ENCODE data around the gene MTMR12.
"Not testable (repeated sequence)": the region's sequence is repeated elsewhere in the genome, so short reads cannot be mapped to it uniquely, and the experiment has no call there.

Gene MTMR12

GRCh38 chr5:32315221-32316014 is 2.7 kb upstream of the MTMR12 start:
- no peak for DNase-seq
- H3K27me3 Mint-ChIP-seq, result no peaks in the 10 kb centered on the region
- H3K4me1 Mint-ChIP-seq (ENCODE audit: low read depth), result peaks cover 12% of the 10 kb centered on the region
- no peaks in the 10 kb centered on the region for H3K9me3 Mint-ChIP-seq
- H3K27ac Mint-ChIP-seq, result no peak overlapping the region
- peaks cover 13% of the 10 kb centered on the region for H3K36me3 Mint-ChIP-seq (ENCODE audit: low read depth)
- no peak overlapping the region for H3K4me3 Mint-ChIP-seq

DNA sequence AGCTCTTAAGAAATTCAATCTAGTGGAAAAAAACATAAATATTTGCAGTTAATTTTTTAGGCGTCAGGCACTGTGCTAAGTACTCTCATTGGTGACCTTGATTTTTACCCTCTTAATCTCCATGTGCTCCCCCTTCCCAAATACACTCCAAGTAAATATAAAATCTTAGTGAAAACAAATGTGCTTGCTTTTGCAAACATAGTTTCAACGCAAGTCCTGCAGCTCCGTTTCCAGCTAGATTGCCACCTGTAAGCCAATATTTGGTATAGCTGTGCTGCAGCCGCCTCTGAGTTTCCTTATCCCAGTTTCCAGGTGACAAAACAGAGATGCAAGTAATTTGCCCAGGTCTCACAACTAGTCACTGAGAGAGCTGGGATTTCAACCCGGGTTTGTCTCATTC is 1.9 kb upstream of the MTMR12 start:
- Mint-ChIP-seq H3K27ac (no peak overlapping the region), H3K27me3 (no peaks in the 10 kb centered on the region), H3K4me3 (peak overlapping the region; percentile 57), H3K36me3 (ENCODE audit: low read depth) (peaks cover 17% of the 10 kb centered on the region), H3K9me3 (no peaks in the 10 kb centered on the region), H3K4me1 (ENCODE audit: low read depth) (peaks cover 18% of the 10 kb centered on the region)
- DNase-seq, result no peak

DNA sequence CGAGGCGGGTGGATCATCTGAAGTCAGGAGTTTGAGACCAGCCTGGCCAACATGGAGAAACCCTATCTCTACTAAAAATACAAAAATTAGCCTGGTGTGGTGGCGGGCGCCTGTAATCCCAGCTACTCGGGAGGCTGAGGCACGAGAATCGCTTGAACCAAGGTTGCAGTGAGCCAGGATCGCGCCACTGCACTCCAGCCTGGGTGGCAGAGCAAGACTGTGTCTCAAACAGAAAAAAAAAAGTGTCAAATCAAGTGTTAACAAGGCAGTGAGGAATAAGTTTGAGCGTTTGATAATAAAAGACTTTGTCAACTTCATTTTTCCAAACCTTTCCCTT is 1.4 kb upstream of the MTMR12 start:
- DNase-seq, H3K9me3 Mint-ChIP-seq, H3K27ac Mint-ChIP-seq, H3K27me3 Mint-ChIP-seq: not testable (repeated sequence)
- Mint-ChIP-seq H3K4me3 (peak overlapping the region; percentile 57), H3K36me3 (ENCODE audit: low read depth) (peaks cover 22% of the 10 kb centered on the region), H3K4me1 (ENCODE audit: low read depth) (peaks cover 23% of the 10 kb centered on the region)

DNA sequence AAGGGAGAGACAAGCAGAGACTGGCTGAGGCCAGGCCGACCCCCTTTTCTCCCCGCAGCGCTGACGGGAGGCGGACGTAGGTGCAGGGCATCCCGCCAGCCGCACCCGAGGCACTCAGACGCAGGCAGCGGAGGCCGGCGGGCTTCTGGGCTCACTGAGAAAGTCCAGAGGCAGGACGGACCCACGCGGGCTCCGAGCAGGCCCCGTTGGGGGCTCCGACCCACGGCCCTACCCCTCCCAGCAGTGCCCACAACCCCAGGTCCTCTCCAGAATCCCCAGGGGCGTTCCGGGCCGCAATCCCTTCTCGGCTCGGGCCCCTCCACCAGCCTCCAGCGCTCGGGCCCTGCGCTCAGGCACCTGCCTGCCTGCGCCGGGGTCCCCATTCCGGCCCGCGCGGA is 543 bp downstream of the MTMR12 start:
- peaks cover 37% of the 10 kb centered on the region for H3K4me1 Mint-ChIP-seq (ENCODE audit: low read depth)
- H3K27me3 Mint-ChIP-seq, result no peaks in the 10 kb centered on the region
- peaks cover 33% of the 10 kb centered on the region for H3K36me3 Mint-ChIP-seq (ENCODE audit: low read depth)
- no peak for DNase-seq
- H3K9me3 Mint-ChIP-seq, result no peaks in the 10 kb centered on the region
- H3K4me3 Mint-ChIP-seq, result peak overlapping the region; percentile 84
- H3K27ac Mint-ChIP-seq, result peak overlapping the region; percentile 73

DNA sequence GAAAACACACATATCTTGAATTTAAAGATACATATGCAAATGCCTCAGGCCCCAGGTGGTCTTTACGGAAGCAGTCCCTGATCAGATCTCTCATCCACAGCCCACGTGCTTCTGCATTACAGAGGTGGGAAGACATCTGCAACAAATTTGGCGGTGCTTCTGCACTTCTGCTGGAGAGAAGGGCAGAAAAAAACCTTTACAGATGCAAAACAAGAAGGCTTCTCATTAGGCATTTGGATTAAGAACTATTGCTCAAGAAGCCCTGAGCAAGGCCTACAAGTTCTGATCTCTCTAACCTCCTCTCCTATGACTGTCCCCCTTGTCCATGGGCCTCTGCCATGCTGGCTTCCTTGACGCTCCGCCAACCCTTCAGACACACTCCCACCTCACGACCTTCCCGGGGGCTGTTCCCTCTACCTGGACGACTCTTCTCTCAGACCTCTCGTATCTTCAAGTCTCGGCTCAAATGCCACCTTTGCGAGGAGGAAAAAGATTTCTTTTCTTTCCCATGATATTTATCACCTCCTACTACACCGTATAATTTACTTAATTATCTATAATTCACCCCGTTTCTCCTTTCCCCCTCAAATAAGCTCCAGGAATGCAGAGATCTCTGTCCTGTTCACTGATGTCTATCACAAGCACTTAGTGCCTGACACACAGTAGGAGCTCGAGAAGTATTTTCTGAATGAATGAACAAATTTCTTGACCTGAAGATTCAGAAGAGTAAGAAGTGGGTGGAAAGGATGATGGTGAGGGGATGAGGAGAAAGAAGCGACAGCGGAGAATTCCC is 1.1 kb downstream of the MTMR12 start:
- DNase-seq, result no peak
- H3K27me3 Mint-ChIP-seq, result no peaks in the 10 kb centered on the region
- no peaks in the 10 kb centered on the region for H3K9me3 Mint-ChIP-seq
- peak overlapping the region; percentile 73 for H3K27ac Mint-ChIP-seq
- H3K4me1 Mint-ChIP-seq (ENCODE audit: low read depth), result peaks cover 41% of the 10 kb centered on the region
- peaks cover 36% of the 10 kb centered on the region for H3K36me3 Mint-ChIP-seq (ENCODE audit: low read depth)
- peak overlapping the region; percentile 84 for H3K4me3 Mint-ChIP-seq

GRCh38 chr5:32309761-32310160 is 3.0 kb downstream of the MTMR12 start:
- Mint-ChIP-seq H3K4me3 (no peak overlapping the region), H3K36me3 (ENCODE audit: low read depth) (peaks cover 39% of the 10 kb centered on the region), H3K9me3 (no peaks in the 10 kb centered on the region), H3K27ac (no peak overlapping the region), H3K4me1 (ENCODE audit: low read depth) (peaks cover 54% of the 10 kb centered on the region), H3K27me3 (no peaks in the 10 kb centered on the region)
- no peak for DNase-seq

GRCh38 chr5:32308946-32309345 is 3.8 kb downstream of the MTMR12 start:
- peaks cover 41% of the 10 kb centered on the region for H3K36me3 Mint-ChIP-seq (ENCODE audit: low read depth)
- no peaks in the 10 kb centered on the region for H3K27me3 Mint-ChIP-seq
- no peak for DNase-seq
- peaks cover 62% of the 10 kb centered on the region for H3K4me1 Mint-ChIP-seq (ENCODE audit: low read depth)
- no peak overlapping the region for H3K27ac Mint-ChIP-seq
- no peak overlapping the region for H3K4me3 Mint-ChIP-seq
- no peaks in the 10 kb centered on the region for H3K9me3 Mint-ChIP-seq

DNA sequence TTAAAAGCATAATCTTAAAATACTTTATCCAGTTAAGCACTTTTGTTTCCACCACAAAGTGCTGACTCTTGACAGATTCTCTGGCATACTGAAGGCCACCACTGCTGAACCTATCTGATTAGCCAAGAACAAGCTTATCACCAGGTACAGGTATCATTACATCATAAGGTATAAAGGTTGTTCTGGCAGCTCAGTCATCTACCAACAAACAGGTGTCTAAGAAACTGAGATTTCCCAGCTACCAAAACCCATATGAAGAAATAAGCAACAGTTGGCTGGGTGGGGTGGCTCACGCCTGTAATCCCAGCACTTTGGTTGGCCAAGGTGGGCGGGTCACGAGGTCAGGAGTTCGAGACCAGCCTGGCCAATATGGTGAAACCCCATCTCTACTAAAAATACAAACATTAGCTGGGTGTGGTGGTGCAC is 5.0 kb downstream of the MTMR12 start:
- Mint-ChIP-seq H3K4me3 (no peak overlapping the region), H3K4me1 (ENCODE audit: low read depth) (peaks cover 74% of the 10 kb centered on the region), H3K27me3 (no peaks in the 10 kb centered on the region), H3K36me3 (ENCODE audit: low read depth) (peaks cover 39% of the 10 kb centered on the region), H3K27ac (no peak overlapping the region), H3K9me3 (no peaks in the 10 kb centered on the region)
- DNase-seq, result no peak

DNA sequence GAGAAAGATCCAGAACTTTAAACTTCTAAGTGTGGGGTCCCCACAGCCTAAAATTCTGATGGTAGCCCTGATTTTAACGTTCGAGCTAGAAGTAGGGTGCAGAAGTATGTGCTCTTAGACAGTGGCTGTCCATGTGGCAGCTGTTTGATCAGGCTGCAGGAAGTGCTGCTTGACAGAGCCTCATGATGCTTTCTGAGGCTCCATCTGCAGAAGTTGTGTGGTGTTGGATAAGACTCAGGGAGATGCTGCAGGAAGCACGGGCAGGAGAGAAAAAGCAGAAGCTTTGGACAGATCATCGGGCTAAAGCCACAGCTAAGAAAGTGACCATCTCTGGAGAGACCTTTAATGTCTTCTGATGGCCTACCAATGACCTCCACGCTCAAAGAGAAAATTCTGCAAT is 8.1 kb downstream of the MTMR12 start:
- DNase-seq, result no peak
- H3K4me3 Mint-ChIP-seq, result no peak overlapping the region
- H3K36me3 Mint-ChIP-seq (ENCODE audit: low read depth), result peaks cover 31% of the 10 kb centered on the region
- H3K4me1 Mint-ChIP-seq (ENCODE audit: low read depth), result peaks cover 72% of the 10 kb centered on the region
- no peak overlapping the region for H3K27ac Mint-ChIP-seq
- H3K9me3 Mint-ChIP-seq, result no peaks in the 10 kb centered on the region
- no peaks in the 10 kb centered on the region for H3K27me3 Mint-ChIP-seq

DNA sequence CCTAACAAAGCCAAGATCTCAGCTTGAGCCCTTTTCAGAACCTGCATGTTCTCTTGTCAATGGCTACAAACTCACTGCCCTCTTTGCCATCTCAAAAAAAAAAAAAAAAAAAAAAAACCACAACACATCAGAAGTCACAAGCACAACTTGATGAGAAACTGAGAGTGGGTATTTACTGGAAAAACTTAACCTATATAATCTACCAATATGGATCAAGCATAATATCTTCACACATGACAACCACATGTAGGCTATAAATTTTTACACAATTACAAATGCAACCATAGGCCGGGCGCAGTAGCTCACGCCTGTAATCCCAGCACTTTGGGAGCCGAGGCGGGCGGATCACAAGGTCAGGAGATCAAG is 9.0 kb downstream of the MTMR12 start:
- H3K36me3 Mint-ChIP-seq (ENCODE audit: low read depth), result peaks cover 28% of the 10 kb centered on the region
- H3K4me1 Mint-ChIP-seq (ENCODE audit: low read depth), result peaks cover 70% of the 10 kb centered on the region
- H3K27me3 Mint-ChIP-seq, result no peaks in the 10 kb centered on the region
- H3K4me3 Mint-ChIP-seq, result no peak overlapping the region
- no peak overlapping the region for H3K27ac Mint-ChIP-seq
- no peak for DNase-seq
- no peaks in the 10 kb centered on the region for H3K9me3 Mint-ChIP-seq

DNA sequence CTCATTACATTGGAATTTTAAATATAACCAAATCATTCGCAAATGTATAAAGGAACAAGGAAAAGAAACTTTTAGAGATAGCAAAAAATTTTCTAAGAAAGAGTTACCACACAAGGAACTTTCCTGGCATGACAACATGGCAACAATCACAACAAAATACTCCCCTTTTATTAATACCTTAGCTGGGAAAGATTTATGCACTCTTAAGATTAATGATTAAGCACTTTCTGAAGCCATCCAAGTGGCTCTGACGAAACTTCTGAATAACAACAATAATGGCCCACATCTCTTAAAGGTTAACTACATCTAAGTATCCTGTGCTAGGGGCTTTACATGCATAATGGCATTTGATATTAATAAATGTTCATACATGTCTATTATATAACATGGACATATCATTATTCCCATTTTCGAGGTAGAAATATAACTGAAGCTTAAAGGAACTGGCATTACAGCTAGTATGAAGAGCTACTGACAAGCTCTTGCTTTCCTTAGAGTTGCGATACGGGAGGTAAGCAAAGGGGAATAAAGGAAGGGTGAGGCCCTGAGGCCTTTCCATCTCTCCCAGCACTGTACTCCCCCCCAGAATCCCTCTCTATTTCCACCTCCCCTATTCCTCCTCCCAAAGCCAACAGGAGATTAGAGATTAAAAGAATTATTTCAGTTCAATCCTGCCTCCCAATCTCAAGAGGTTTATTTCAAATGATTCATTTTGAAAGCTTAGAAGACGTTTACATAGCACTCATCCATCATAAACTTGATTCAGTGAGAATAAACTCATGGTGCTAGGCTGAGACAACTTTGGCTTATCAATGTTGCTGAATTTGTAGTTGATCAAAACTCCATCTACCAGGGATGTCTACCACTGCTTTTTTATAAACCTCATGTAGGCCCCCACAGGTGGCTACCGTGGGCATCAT is 9.6 kb downstream of the MTMR12 start:
- no peak overlapping the region for H3K4me3 Mint-ChIP-seq
- H3K27me3 Mint-ChIP-seq, result no peaks in the 10 kb centered on the region
- no peak for DNase-seq
- H3K9me3 Mint-ChIP-seq, result no peaks in the 10 kb centered on the region
- peaks cover 71% of the 10 kb centered on the region for H3K4me1 Mint-ChIP-seq (ENCODE audit: low read depth)
- H3K36me3 Mint-ChIP-seq (ENCODE audit: low read depth), result peaks cover 30% of the 10 kb centered on the region
- no peak overlapping the region for H3K27ac Mint-ChIP-seq

DNA sequence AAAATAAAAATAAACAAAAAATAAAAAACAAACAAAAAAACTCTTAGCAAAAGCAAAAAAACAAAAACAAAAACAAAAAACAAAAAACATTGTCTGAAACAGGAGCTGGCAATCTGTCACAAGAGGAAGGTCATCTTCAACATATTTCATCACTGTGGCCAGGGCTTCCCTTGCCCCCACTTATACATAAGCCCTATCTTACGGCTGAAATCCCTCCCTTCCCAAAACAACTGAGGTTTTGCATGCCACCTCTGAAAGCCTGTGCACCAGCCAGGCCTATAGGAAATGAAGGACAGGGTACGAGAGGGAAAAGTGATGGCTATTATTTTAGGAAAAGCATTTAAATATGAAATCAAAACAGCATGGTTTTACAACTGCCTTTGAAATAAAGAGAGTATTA is 10.8 kb downstream of the MTMR12 start:
- H3K4me1 Mint-ChIP-seq (ENCODE audit: low read depth), result peaks cover 74% of the 10 kb centered on the region
- no peak for DNase-seq
- no peaks in the 10 kb centered on the region for H3K27me3 Mint-ChIP-seq
- no peak overlapping the region for H3K27ac Mint-ChIP-seq
- H3K9me3 Mint-ChIP-seq, result no peaks in the 10 kb centered on the region
- no peak overlapping the region for H3K4me3 Mint-ChIP-seq
- H3K36me3 Mint-ChIP-seq (ENCODE audit: low read depth), result peaks cover 31% of the 10 kb centered on the region

GRCh38 chr5:32299059-32299677 is 13.6 kb downstream of the MTMR12 start:
- Mint-ChIP-seq H3K9me3 (no peaks in the 10 kb centered on the region), H3K27me3 (no peaks in the 10 kb centered on the region), H3K27ac (no peak overlapping the region), H3K4me3 (no peak overlapping the region), H3K36me3 (ENCODE audit: low read depth) (peaks cover 45% of the 10 kb centered on the region), H3K4me1 (ENCODE audit: low read depth) (peaks cover 55% of the 10 kb centered on the region)
- no peak for DNase-seq

GRCh38 chr5:32298059-32298415 is 14.7 kb downstream of the MTMR12 start:
- peaks cover 44% of the 10 kb centered on the region for H3K4me1 Mint-ChIP-seq (ENCODE audit: low read depth)
- H3K27me3 Mint-ChIP-seq, result no peaks in the 10 kb centered on the region
- no peak for DNase-seq
- H3K9me3 Mint-ChIP-seq, result no peaks in the 10 kb centered on the region
- H3K36me3 Mint-ChIP-seq (ENCODE audit: low read depth), result peaks cover 54% of the 10 kb centered on the region
- H3K27ac Mint-ChIP-seq, result peak overlapping the region; percentile 78
- peak overlapping the region; percentile 21 for H3K4me3 Mint-ChIP-seq
